Suppressor macrophage treated with lipopolysaccharide for 1 hour (primary cell): ENCODE data around the gene C19orf67.
"Not testable (repeated sequence)": the region's sequence is repeated elsewhere in the genome, so short reads cannot be mapped to it uniquely, and the experiment has no call there.

Source experiments
- DNase-seq, 3 donors: peaks; one replicate each; pipeline ENCODE4 v3.0.0-alpha.2; 2020 to 2022

Gene C19orf67

GRCh38 chr19:14056069-14056666 is 29.4 kb downstream of the C19orf67 start:
- no peak for DNase-seq

- no peak for DNase-seq
Observed at GRCh38 chr19:14055396-14055795, 30.2 kb downstream of the C19orf67 start.

- DNase-seq = no peak
Observed at GRCh38 chr19:14054721-14055120, 30.9 kb downstream of the C19orf67 start.

GRCh38 chr19:14054099-14054498 is 31.5 kb downstream of the C19orf67 start:
- DNase-seq = no peak

GRCh38 chr19:14053500-14053899 is 32.1 kb downstream of the C19orf67 start:
- DNase-seq = no peak

- DNase-seq = no peak
Observed at GRCh38 chr19:14053032-14053431, 32.6 kb downstream of the C19orf67 start.

- no peak for DNase-seq
Observed at GRCh38 chr19:14052470-14052869, 33.1 kb downstream of the C19orf67 start.

GRCh38 chr19:14051980-14052379 is 33.6 kb downstream of the C19orf67 start:
- DNase-seq = no peak

- DNase-seq = not testable (repeated sequence)
Observed at GRCh38 chr19:14050961-14051360, 34.6 kb downstream of the C19orf67 start.

GRCh38 chr19:14050512-14050911 is 35.1 kb downstream of the C19orf67 start:
- DNase-seq = no peak

- peak; percentile 82 to 85 (median 85) for DNase-seq
Observed at GRCh38 chr19:14048443-14049153, 37.0 kb downstream of the C19orf67 start.

GRCh38 chr19:14047866-14048265 is 37.7 kb downstream of the C19orf67 start:
- not testable (repeated sequence) for DNase-seq

- peak; percentile 77 to 80 (median 78) for DNase-seq
Observed at GRCh38 chr19:14042659-14043608, 42.6 kb downstream of the C19orf67 start.

- DNase-seq = no peak
Observed at GRCh38 chr19:14039181-14039580, 46.4 kb downstream of the C19orf67 start.

GRCh38 chr19:14035706-14036105 is 49.9 kb downstream of the C19orf67 start:
- DNase-seq = no peak

GRCh38 chr19:14035159-14035558 is 50.4 kb downstream of the C19orf67 start:
- not testable (repeated sequence) for DNase-seq

GRCh38 chr19:14033946-14034345 is 51.6 kb downstream of the C19orf67 start:
- no peak for DNase-seq

- peak; percentile 60 to 81 (median 71) for DNase-seq
Observed at GRCh38 chr19:14031719-14032480, 53.7 kb downstream of the C19orf67 start, which contains the start of gene IL27RA. TSS of gene IL27RA (plus strand) at chr19:14031762. CDS start at chr19:14031873, 111 bp downstream.
